Measurements from ENCODE around the gene TPPP2.
"Not testable (repeated sequence)": the region's sequence is repeated elsewhere in the genome, so short reads cannot be mapped to it uniquely, and the experiment has no call there.

- TF ChIP-seq CTCF (conservative IDR thresholded peaks at IDR 0.05 in 1 of 2, IDR thresholded peaks at IDR 0.05 in 1 of 2; ENCODE audit: low read depth in 1 of 2, low read length in 2 of 2); EZH2 (IDR thresholded peaks at IDR 0.05; ENCODE audit: low read length, missing control alignments): not testable (repeated sequence)
Observed at GRCh38 chr14:21040941-21041340, 10.9 kb downstream of the TPPP2 start.

Measured in fibroblast of lung (primary cell).